Activated T-cell treated with anti-CD3 and anti-CD28 coated beads for 4 hours (primary cell): Measurements from ENCODE around the gene GRID2.
"Not testable (repeated sequence)": the region's sequence is repeated elsewhere in the genome, so short reads cannot be mapped to it uniquely, and the experiment has no call there.

Experiments
- DNase-seq: peaks from one replicate; pipeline ENCODE4 v3.0.0-alpha.2; 2020

Gene GRID2

GRCh38 chr4:92303621-92304027, at the start of gene GRID2:
Gene GRID2 (plus strand): TSS chr4:92303966.
- DNase-seq = no peak

- DNase-seq = no peak
These were observed 49.6 kb upstream of the GRID2 start for GRCh38 chr4:92253986-92254671.

- no peak for DNase-seq
These were observed 48.9 kb upstream of the GRID2 start for GRCh38 chr4:92254767-92255442.

- DNase-seq = no peak
These were observed 47.9 kb upstream of the GRID2 start for GRCh38 chr4:92255920-92256244.

- no peak for DNase-seq
These were observed 45.6 kb upstream of the GRID2 start for GRCh38 chr4:92257931-92258857.

- no peak for DNase-seq
These were observed 42.5 kb upstream of the GRID2 start for GRCh38 chr4:92261256-92261655.

GRCh38 chr4:92262371-92262770, 41.4 kb upstream of the GRID2 start:
- no peak for DNase-seq

- DNase-seq = no peak
These were observed 40.8 kb upstream of the GRID2 start for GRCh38 chr4:92263010-92263409.

- no peak for DNase-seq
These were observed 40.2 kb upstream of the GRID2 start for GRCh38 chr4:92263575-92263974.

- DNase-seq = no peak
These were observed 39.6 kb upstream of the GRID2 start for GRCh38 chr4:92264163-92264562.

GRCh38 chr4:92265021-92265420, 38.7 kb upstream of the GRID2 start:
- DNase-seq = no peak

- no peak for DNase-seq
These were observed 38.0 kb upstream of the GRID2 start for GRCh38 chr4:92265798-92266197.

- DNase-seq = no peak
These were observed 37.2 kb upstream of the GRID2 start for GRCh38 chr4:92266521-92266920.

GRCh38 chr4:92268642-92269041, 35.1 kb upstream of the GRID2 start:
- no peak for DNase-seq

- no peak for DNase-seq
These were observed 32.9 kb upstream of the GRID2 start for GRCh38 chr4:92270908-92271307.

- DNase-seq = not testable (repeated sequence)
These were observed 32.2 kb upstream of the GRID2 start for GRCh38 chr4:92271551-92271950.

GRCh38 chr4:92277057-92277881, 26.5 kb upstream of the GRID2 start:
- DNase-seq = not testable (repeated sequence)

GRCh38 chr4:92279296-92279695, 24.5 kb upstream of the GRID2 start:
- DNase-seq = no peak

GRCh38 chr4:92299152-92299551, 4.6 kb upstream of the GRID2 start:
- no peak for DNase-seq

- no peak for DNase-seq
These were observed 355 bp downstream of the GRID2 start for GRCh38 chr4:92304121-92304520.

- no peak for DNase-seq
These were observed 840 bp downstream of the GRID2 start for GRCh38 chr4:92304606-92305005.

GRCh38 chr4:92305148-92305877, 1.5 kb downstream of the GRID2 start:
- DNase-seq = no peak
